AG04450 (cell line): ENCODE measurements around the gene PLXNA4. TPM values are rescaled to one million over a fixed set of nuclear protein-coding genes. Genes with fewer than 3 reads are reported as not detected.

Experiments used
- CTCF ChIA-PET: fragments of 300-600, 350-600 bp; formaldehyde crosslinking; extraction: SDS; loops from one replicate; lab custom pipeline; 2022; ENCODE audit warnings: antibody characterized with exemption, inconsistent platforms; lab: Charles Lee
- POLR2A ChIA-PET: fragments of 350-600 bp; formaldehyde crosslinking; extraction: SDS; loops from one replicate; lab custom pipeline; 2021; ENCODE audit warnings: antibody characterized with exemption, inconsistent platforms; lab: Yijun Ruan, JAX
- DNase-seq: peaks from one replicate; pipeline ENCODE4 v3.0.0-alpha.2; 2011; ENCODE audit warnings: low read depth, low spot score
- H3K27ac ChIP-seq: one replicate; pipeline ENCODE4 v1.5.1; 2012; ENCODE audit warnings: low read depth, low read length, control low read depth
- H3K27me3 ChIP-seq: one replicate; pipeline ENCODE4 v1.6.0; 2012; ENCODE audit warnings: low read length; ENCODE audit not compliant: control insufficient read depth, insufficient read depth
- H3K4me3 ChIP-seq: 2 replicates; pipeline ENCODE4 v1.5.1; 2011; ENCODE audit warnings: mild to moderate bottlenecking, low read depth, low read length, control low read depth
- H3K9me3 ChIP-seq: 2 replicates; pipeline ENCODE4 v1.5.1; 2012; ENCODE audit warnings: low read length; ENCODE audit not compliant: control insufficient read depth, insufficient read depth
- CTCF ChIP-seq: IDR thresholded peaks from 2 replicates; pipeline ENCODE4 v1.5.1; 2011; ENCODE audit warnings: low read depth, low read length, control low read depth, inconsistent platforms
- polyA plus RNA-seq: library from polyadenylated mRNA; depleted of rRNA; stranded (reverse); fragments of >200 nt; gene quantifications from 2 replicates; pipeline ENCODE4 v1.2.3, GENCODE V29; 2011

Gene PLXNA4
- polyA plus RNA-seq, 1 experiment: 0.05 TPM

- CTCF ChIA-PET: no interaction called here
- Histone ChIP-seq H3K27me3 (no peaks in the 10 kb centered on the region), H3K27ac (no peak overlapping the region), H3K9me3 (no peaks in the 10 kb centered on the region), H3K4me3 (no peak overlapping the region)
- no peak for DNase-seq
- no peak for TF ChIP-seq CTCF
- POLR2A ChIA-PET: no interaction called here
These were observed 203.2 kb downstream of the PLXNA4 start for GRCh38 chr7:132373041-132373440.

- no peak for DNase-seq
- no peak overlapping the region for H3K4me3 ChIP-seq
- no peak for TF ChIP-seq CTCF
- no peaks in the 10 kb centered on the region for H3K27me3 ChIP-seq
- ChIA-PET POLR2A (no interaction called here), CTCF (no interaction called here)
- no peaks in the 10 kb centered on the region for H3K9me3 ChIP-seq
- no peak overlapping the region for H3K27ac ChIP-seq
These were observed 204.3 kb downstream of the PLXNA4 start for GRCh38 chr7:132371948-132372347.

- ChIA-PET CTCF (no interaction called here), POLR2A (no interaction called here)
- TF ChIP-seq CTCF: no peak
- Histone ChIP-seq H3K4me3 (no peak overlapping the region), H3K9me3 (no peaks in the 10 kb centered on the region), H3K27ac (no peak overlapping the region), H3K27me3 (no peaks in the 10 kb centered on the region)
- DNase-seq: no peak
These were observed 207.9 kb downstream of the PLXNA4 start for GRCh38 chr7:132368246-132368900.

GRCh38 chr7:132367795-132368194 is 208.5 kb downstream of the PLXNA4 start:
- ChIA-PET POLR2A (no interaction called here), CTCF (no interaction called here)
- TF ChIP-seq CTCF: no peak

GRCh38 chr7:132367004-132367403 is 209.3 kb downstream of the PLXNA4 start:
- no peak overlapping the region for H3K27ac ChIP-seq
- H3K27me3 ChIP-seq: no peaks in the 10 kb centered on the region
- POLR2A ChIA-PET: no interaction called here
- no peaks in the 10 kb centered on the region for H3K9me3 ChIP-seq
- no peak for TF ChIP-seq CTCF
- CTCF ChIA-PET: no interaction called here
- no peak overlapping the region for H3K4me3 ChIP-seq
- no peak for DNase-seq

More at GRCh38 chr7:132367795-132368194, 208.5 kb downstream of the PLXNA4 start:
- no peak overlapping the region for H3K4me3 ChIP-seq
- DNase-seq: no peak
- no peak overlapping the region for H3K27ac ChIP-seq
- H3K9me3 ChIP-seq: no peaks in the 10 kb centered on the region
- H3K27me3 ChIP-seq: no peaks in the 10 kb centered on the region
